Fibroblast of the aortic adventitia (primary cell): Measurements from ENCODE around the gene ZNF782. TPM values are rescaled to one million over a fixed set of nuclear protein-coding genes. Genes with fewer than 3 reads are reported as not detected.

Experiments
- DNase-seq: peaks from one replicate; pipeline ENCODE4 v3.0.0-alpha.2; 2010; ENCODE audit warnings: low read depth
- H3K4me3 ChIP-seq: 2 replicates; pipeline ENCODE4 v1.5.1; 2011; ENCODE audit warnings: low read depth, mild to moderate bottlenecking, control low read depth, low read length, moderate library complexity
- CTCF ChIP-seq: IDR thresholded peaks from 2 replicates; pipeline ENCODE4 v1.5.1; 2011; ENCODE audit warnings: mild to moderate bottlenecking, low read length, control low read depth, inconsistent platforms; ENCODE audit not compliant: insufficient read depth
- total RNA-seq: library from RNA; depleted of rRNA; stranded (reverse); fragments of >200 nt; gene quantifications from 2 replicates; pipeline ENCODE4 v1.2.3, GENCODE V29; 2012; ENCODE audit warnings: low replicate concordance

Gene ZNF782
- total RNA-seq, 1 donor, result 7.1 TPM

- no peak overlapping the region for H3K4me3 ChIP-seq
- TF ChIP-seq CTCF, result no peak
- no peak for DNase-seq
Measured at GRCh38 chr9:96784021-96784420, 70.3 kb downstream of the ZNF782 start.

GRCh38 chr9:96782235-96782634 lies 72.1 kb downstream of the ZNF782 start:
- no peak overlapping the region for H3K4me3 ChIP-seq
- no peak for TF ChIP-seq CTCF
- no peak for DNase-seq

GRCh38 chr9:96781552-96781951 lies 72.8 kb downstream of the ZNF782 start:
- TF ChIP-seq CTCF, result no peak
- H3K4me3 ChIP-seq, result no peak overlapping the region
- DNase-seq, result no peak

GRCh38 chr9:96779089-96779488 lies 75.2 kb downstream of the ZNF782 start:
- no peak for TF ChIP-seq CTCF
- no peak overlapping the region for H3K4me3 ChIP-seq
- DNase-seq, result no peak

GRCh38 chr9:96777426-96777864 lies 76.9 kb downstream of the ZNF782 start:
- DNase-seq, result no peak
- no peak for TF ChIP-seq CTCF
- H3K4me3 ChIP-seq, result peak overlapping the region; percentile 89

GRCh38 chr9:96771124-96771523 lies 83.2 kb downstream of the ZNF782 start:
- H3K4me3 ChIP-seq, result no peak overlapping the region
- DNase-seq, result no peak
- TF ChIP-seq CTCF, result no peak

GRCh38 chr9:96769989-96770388 lies 84.3 kb downstream of the ZNF782 start:
- TF ChIP-seq CTCF, result no peak
- no peak for DNase-seq
- H3K4me3 ChIP-seq, result no peak overlapping the region
